NOMO-1 (cell line): ENCODE data around the gene INAFM2.

Experiments used
- DNase-seq, 2 experiments: peaks; one replicate each; lab custom pipeline; 2025; ENCODE audit not compliant: unreplicated experiment in 2 of 2; lab: John Stamatoyannopoulos, UW

The INAFM2 gene

GRCh38 chr15:40357723-40358470 lies 34.4 kb downstream of the INAFM2 start, which contains the start of gene DISP2:
Gene DISP2 (plus strand): TSS chr15:40358219. CDS start chr15:40358322, 103 bp downstream.
- DNase-seq, result peak; percentile 76 to 80

GRCh38 chr15:40358471-40359353 lies 35.2 kb downstream of the INAFM2 start:
- DNase-seq, result peak in 1 of 2 experiments; percentile 32

- DNase-seq, result no peak
Observed at GRCh38 chr15:40360015-40360414, 36.5 kb downstream of the INAFM2 start.

- DNase-seq, result no peak
Observed at GRCh38 chr15:40361640-40362039, 38.1 kb downstream of the INAFM2 start.

- DNase-seq, result no peak
Observed at GRCh38 chr15:40363611-40364010, 40.1 kb downstream of the INAFM2 start.

GRCh38 chr15:40364251-40364650 lies 40.8 kb downstream of the INAFM2 start:
- DNase-seq, result no peak

GRCh38 chr15:40365016-40365415 lies 41.5 kb downstream of the INAFM2 start:
- DNase-seq, result no peak

- DNase-seq, result no peak
Observed at GRCh38 chr15:40365624-40366456, 42.3 kb downstream of the INAFM2 start.

- DNase-seq, result no peak
Observed at GRCh38 chr15:40366457-40367370, 43.2 kb downstream of the INAFM2 start.

GRCh38 chr15:40367371-40367685 lies 43.8 kb downstream of the INAFM2 start:
- no peak for DNase-seq

GRCh38 chr15:40367686-40368611 lies 44.5 kb downstream of the INAFM2 start:
- peak; percentile 93 to 95 for DNase-seq

- no peak for DNase-seq
Observed at GRCh38 chr15:40368719-40369473, 45.4 kb downstream of the INAFM2 start.

- no peak for DNase-seq
Observed at GRCh38 chr15:40369474-40369869, 46.0 kb downstream of the INAFM2 start.

GRCh38 chr15:40369971-40370370 lies 46.5 kb downstream of the INAFM2 start:
- DNase-seq, result no peak

- DNase-seq, result no peak
Observed at GRCh38 chr15:40372981-40373380, 49.5 kb downstream of the INAFM2 start.
